HEK293 (cell line): ENCODE data around the gene RPS18.

Experiments used
- CTCF ChIA-PET: fragments of 350-600 bp; formaldehyde crosslinking; extraction: SDS; loops from one replicate; lab custom pipeline; 2021; ENCODE audit warnings: antibody characterized with exemption; lab: Yijun Ruan, JAX
- POLR2A ChIA-PET: fragments of 300-600 bp; formaldehyde crosslinking; extraction: SDS; loops from one replicate; lab custom pipeline; 2020; ENCODE audit warnings: antibody characterized with exemption, inconsistent platforms; lab: Yijun Ruan, JAX
- H3K27ac ChIP-seq: fragments of 200-500 bp; sonication (Bioruptor generic); 2 replicates; pipeline ENCODE4 v1.5.1; 2014; ENCODE audit warnings: low read depth, low read length, control low read depth, inconsistent platforms; ENCODE audit errors: extremely low read depth
- H3K36me3 ChIP-seq, 2 experiments: fragments of 200-500 bp in 1 of 2; sonication (Bioruptor generic) in 1 of 2; 1 replicate in 1 of 2; 2 replicates in 1 of 2; pipeline ENCODE4 v1.5.1; 2014 to 2017; ENCODE audit warnings: inconsistent platforms in 2 of 2, low read length in 2 of 2; ENCODE audit not compliant: control insufficient read depth in 2 of 2, insufficient read depth in 1 of 2
- H3K4me1 ChIP-seq: fragments of 200-500 bp; sonication (Bioruptor generic); 2 replicates; pipeline ENCODE4 v1.5.1; 2014; ENCODE audit warnings: mild to moderate bottlenecking, low read length, inconsistent platforms; ENCODE audit not compliant: control insufficient read depth, insufficient read depth
- H3K4me3 ChIP-seq: 2 replicates; pipeline ENCODE4 v1.5.1; 2011; ENCODE audit warnings: low read depth, mild to moderate bottlenecking, control low read depth, low read length, moderate library complexity
- H3K9me3 ChIP-seq: fragments of 200-500 bp; sonication (Bioruptor generic); 2 replicates; pipeline ENCODE4 v1.5.1; 2014; ENCODE audit warnings: low read depth, low read length, inconsistent platforms; ENCODE audit not compliant: control insufficient read depth, insufficient read depth
- EGR2 ChIP-seq: fragments of 450-650 bp; formaldehyde crosslinking; IDR thresholded peaks from 2 replicates; pipeline ENCODE4 v1.5.1; 2016; ENCODE audit warnings: low read depth, missing biosample characterization, missing genetic modification characterization
- IKZF3 ChIP-seq: fragments of 450-650 bp; IDR thresholded peaks from 2 replicates; pipeline ENCODE4 v1.5.0; 2018; ENCODE audit warnings: missing biosample characterization, mild to moderate bottlenecking, missing genetic modification characterization, moderate library complexity
- KLF16 ChIP-seq: fragments of 450-650 bp; formaldehyde crosslinking; IDR thresholded peaks from 2 replicates; pipeline ENCODE4 v1.5.1; 2017; ENCODE audit warnings: missing biosample characterization, missing genetic modification characterization
- MZF1 ChIP-seq: fragments of 450-650 bp; formaldehyde crosslinking; IDR thresholded peaks from 2 replicates; pipeline ENCODE4 v1.5.1; 2017; ENCODE audit warnings: missing biosample characterization, missing genetic modification characterization, borderline replicate concordance
- OVOL3 ChIP-seq: fragments of 450-650 bp; formaldehyde crosslinking; IDR thresholded peaks from 2 replicates; pipeline ENCODE4 v1.5.1; 2016; ENCODE audit warnings: missing biosample characterization, missing genetic modification characterization
- SALL2 ChIP-seq: fragments of 450-650 bp; formaldehyde crosslinking; IDR thresholded peaks from 2 replicates; pipeline ENCODE4 v1.5.0; 2017; ENCODE audit warnings: missing biosample characterization, mild to moderate bottlenecking, missing genetic modification characterization, borderline replicate concordance
- SCRT2 ChIP-seq: fragments of 450-650 bp; formaldehyde crosslinking; IDR thresholded peaks from 2 replicates; pipeline ENCODE4 v1.5.1; 2016; ENCODE audit warnings: missing biosample characterization, missing genetic modification characterization
- SP2 ChIP-seq: fragments of 450-650 bp; formaldehyde crosslinking; IDR thresholded peaks from 2 replicates; pipeline ENCODE4 v1.5.1; 2016; ENCODE audit warnings: missing biosample characterization, missing genetic modification characterization
- ZBTB21 ChIP-seq: fragments of 450-650 bp; formaldehyde crosslinking; IDR thresholded peaks from 2 replicates; pipeline ENCODE4 v1.5.1; 2017; ENCODE audit warnings: missing biosample characterization, missing genetic modification characterization
- ZFP37 ChIP-seq: fragments of 450-650 bp; formaldehyde crosslinking; IDR thresholded peaks from 2 replicates; pipeline ENCODE4 v1.5.1; 2016; ENCODE audit warnings: missing biosample characterization, missing genetic modification characterization
- ZIC2 ChIP-seq: fragments of 450-650 bp; formaldehyde crosslinking; IDR thresholded peaks from 2 replicates; pipeline ENCODE4 v1.5.1; 2016; ENCODE audit warnings: missing biosample characterization, missing genetic modification characterization
- ZNF121 ChIP-seq: fragments of 450-650 bp; formaldehyde crosslinking; IDR thresholded peaks from 2 replicates; pipeline ENCODE4 v1.5.1; 2016; ENCODE audit warnings: missing biosample characterization, missing genetic modification characterization
- ZNF19 ChIP-seq: fragments of 450-650 bp; formaldehyde crosslinking; IDR thresholded peaks from 2 replicates; pipeline ENCODE4; 2016; ENCODE audit warnings: missing biosample characterization, missing genetic modification characterization, low read depth
- ZNF2 ChIP-seq: fragments of 450-650 bp; formaldehyde crosslinking; IDR thresholded peaks from 2 replicates; pipeline ENCODE4 v1.5.1; 2016; ENCODE audit warnings: missing biosample characterization, missing genetic modification characterization
- ZNF274 ChIP-seq, 2 experiments: fragments of 200-500 bp in 1 of 2; fragments of 450-650 bp in 1 of 2; sonication (Bioruptor generic) in 1 of 2; formaldehyde crosslinking in 1 of 2; IDR thresholded peaks; 2 replicates each; pipeline versions ENCODE4 v1.5.1 to v1.6.1; 2014 to 2016; ENCODE audit warnings: borderline replicate concordance in 1 of 2, inconsistent platforms in 1 of 2, low read length in 1 of 2, missing biosample characterization in 1 of 2, missing genetic modification characterization in 1 of 2
- ZNF350 ChIP-seq: fragments of 450-650 bp; formaldehyde crosslinking; IDR thresholded peaks from 2 replicates; pipeline ENCODE4 v1.5.0; 2017; ENCODE audit warnings: missing biosample characterization, mild to moderate bottlenecking, missing genetic modification characterization
- ZNF354C ChIP-seq: fragments of 450-650 bp; formaldehyde crosslinking; IDR thresholded peaks from 2 replicates; pipeline ENCODE4 v1.5.1; 2016; ENCODE audit warnings: missing biosample characterization, missing genetic modification characterization, low read depth, borderline replicate concordance
- ZNF362 ChIP-seq: fragments of 450-650 bp; formaldehyde crosslinking; IDR thresholded peaks from 2 replicates; pipeline ENCODE4 v1.5.1; 2016; ENCODE audit warnings: missing biosample characterization, missing genetic modification characterization
- ZNF366 ChIP-seq: fragments of 450-650 bp; formaldehyde crosslinking; conservative IDR thresholded peaks from 2 replicates; pipeline ENCODE4 v1.5.1; 2016; ENCODE audit warnings: missing biosample characterization, missing genetic modification characterization
- ZNF558 ChIP-seq: fragments of 450-650 bp; formaldehyde crosslinking; IDR thresholded peaks from 2 replicates; pipeline ENCODE4 v1.5.1; 2016; ENCODE audit warnings: missing biosample characterization, missing genetic modification characterization
- ZNF580 ChIP-seq: fragments of 450-650 bp; formaldehyde crosslinking; IDR thresholded peaks from 2 replicates; pipeline ENCODE4 v1.5.1; 2016; ENCODE audit warnings: missing biosample characterization, missing genetic modification characterization
- ZNF585B ChIP-seq: fragments of 450-650 bp; formaldehyde crosslinking; IDR thresholded peaks from 2 replicates; pipeline ENCODE4 v1.5.1; 2016; ENCODE audit warnings: missing biosample characterization, missing genetic modification characterization
- ZNF776 ChIP-seq: fragments of 450-650 bp; formaldehyde crosslinking; IDR thresholded peaks from 2 replicates; pipeline ENCODE4 v1.5.0; 2017; ENCODE audit warnings: missing biosample characterization, missing genetic modification characterization, borderline replicate concordance
- ZSCAN4 ChIP-seq: fragments of 450-650 bp; formaldehyde crosslinking; IDR thresholded peaks from 2 replicates; pipeline ENCODE4 v1.5.1; 2017; ENCODE audit warnings: missing biosample characterization, missing genetic modification characterization
- TF ChIP-seq, protein P1 (sequence below): fragments of 450-650 bp; formaldehyde crosslinking; IDR thresholded peaks from 2 replicates; pipeline ENCODE4 v1.5.1; 2016; ENCODE audit warnings: missing biosample characterization, missing genetic modification characterization
- TF ChIP-seq, protein P2 (sequence below): fragments of 450-650 bp; formaldehyde crosslinking; IDR thresholded peaks from 2 replicates; pipeline ENCODE4 v1.5.1; 2016; ENCODE audit warnings: missing biosample characterization, missing genetic modification characterization

RPS18 gene

DNA sequence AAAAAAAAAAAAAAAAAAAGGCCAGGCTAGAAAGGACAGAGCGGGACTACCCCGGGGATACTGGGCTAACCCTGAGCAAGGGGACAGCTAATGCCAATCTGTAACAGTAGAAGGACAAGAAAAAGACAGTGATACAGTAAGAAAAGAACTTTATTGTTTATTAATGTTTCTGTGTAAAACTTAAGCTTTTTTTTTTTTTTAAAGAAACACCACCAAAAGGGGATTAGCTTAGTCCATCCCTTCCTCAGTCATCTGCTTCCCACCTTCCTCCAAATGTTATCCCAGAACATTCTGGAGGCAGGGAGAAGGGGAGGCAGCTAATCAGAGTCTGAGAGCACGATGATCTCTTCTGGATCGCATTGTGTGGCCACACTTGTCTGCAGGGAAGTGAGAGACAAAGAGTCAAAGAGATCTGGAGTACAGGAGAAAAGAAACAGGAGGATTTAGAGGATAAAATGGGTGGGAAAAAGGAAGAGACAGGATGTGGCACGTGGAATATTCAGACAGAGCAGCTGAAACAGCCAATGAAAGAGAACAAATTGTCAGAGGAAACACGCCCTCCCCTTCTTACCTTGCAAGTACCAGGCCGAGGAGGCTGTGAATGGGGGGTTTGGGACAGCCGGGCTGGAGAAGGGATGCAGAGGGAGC lies 46.7 kb downstream of the RPS18 start:
- ChIA-PET CTCF (interaction anchor here (0.6 to 2.9 kb wide), 14 partner anchors 13 to 271 kb away, joined by 3 to 21 read pairs (median 4); partner anchors contain the start of genes B3GALT4 and RGL2), POLR2A (interaction anchor here (0.6 to 3.3 kb wide), 21 partner anchors 11 to 347 kb away, joined by 3 to 57 read pairs (median 6); partner anchors contain the start of genes B3GALT4, CUTA, PFDN6 and PHF1)
- Histone ChIP-seq H3K27ac (peak overlapping the region; percentile 35), H3K36me3 (peaks cover 14 to 41% of the 10 kb centered on the region in 2 experiments), H3K4me3 (peak overlapping the region; percentile 58), H3K4me1 (peaks cover 25% of the 10 kb centered on the region), H3K9me3 (no peaks in the 10 kb centered on the region)
- TF ChIP-seq ZNF121 (tag by site-specific recombination) = peak; percentile 52; the same call in 1 of the 2 replicates
- TF ChIP-seq, protein P1, sequence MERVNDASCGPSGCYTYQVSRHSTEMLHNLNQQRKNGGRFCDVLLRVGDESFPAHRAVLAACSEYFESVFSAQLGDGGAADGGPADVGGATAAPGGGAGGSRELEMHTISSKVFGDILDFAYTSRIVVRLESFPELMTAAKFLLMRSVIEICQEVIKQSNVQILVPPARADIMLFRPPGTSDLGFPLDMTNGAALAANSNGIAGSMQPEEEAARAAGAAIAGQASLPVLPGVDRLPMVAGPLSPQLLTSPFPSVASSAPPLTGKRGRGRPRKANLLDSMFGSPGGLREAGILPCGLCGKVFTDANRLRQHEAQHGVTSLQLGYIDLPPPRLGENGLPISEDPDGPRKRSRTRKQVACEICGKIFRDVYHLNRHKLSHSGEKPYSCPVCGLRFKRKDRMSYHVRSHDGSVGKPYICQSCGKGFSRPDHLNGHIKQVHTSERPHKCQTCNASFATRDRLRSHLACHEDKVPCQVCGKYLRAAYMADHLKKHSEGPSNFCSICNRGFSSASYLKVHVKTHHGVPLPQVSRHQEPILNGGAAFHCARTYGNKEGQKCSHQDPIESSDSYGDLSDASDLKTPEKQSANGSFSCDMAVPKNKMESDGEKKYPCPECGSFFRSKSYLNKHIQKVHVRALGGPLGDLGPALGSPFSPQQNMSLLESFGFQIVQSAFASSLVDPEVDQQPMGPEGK = 0 out of 2 replicates have a peak, but pooled peaks have one; percentile 5
- TF ChIP-seq OVOL3 (tag by site-specific recombination) = no peak
- TF ChIP-seq ZIC2 = 0 out of 2 replicates have a peak, but pooled peaks have one; percentile 14
- TF ChIP-seq KLF16 (tag by site-specific recombination) = no peak
- TF ChIP-seq, protein P2, sequence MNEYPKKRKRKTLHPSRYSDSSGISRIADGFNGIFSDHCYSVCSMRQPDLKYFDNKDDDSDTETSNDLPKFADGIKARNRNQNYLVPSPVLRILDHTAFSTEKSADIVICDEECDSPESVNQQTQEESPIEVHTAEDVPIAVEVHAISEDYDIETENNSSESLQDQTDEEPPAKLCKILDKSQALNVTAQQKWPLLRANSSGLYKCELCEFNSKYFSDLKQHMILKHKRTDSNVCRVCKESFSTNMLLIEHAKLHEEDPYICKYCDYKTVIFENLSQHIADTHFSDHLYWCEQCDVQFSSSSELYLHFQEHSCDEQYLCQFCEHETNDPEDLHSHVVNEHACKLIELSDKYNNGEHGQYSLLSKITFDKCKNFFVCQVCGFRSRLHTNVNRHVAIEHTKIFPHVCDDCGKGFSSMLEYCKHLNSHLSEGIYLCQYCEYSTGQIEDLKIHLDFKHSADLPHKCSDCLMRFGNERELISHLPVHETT (tag by site-specific recombination) = 0 out of 2 replicates have a peak, but pooled peaks have one; percentile 0
- TF ChIP-seq ZBTB21 (tag by site-specific recombination) = 0 out of 2 replicates have a peak, but pooled peaks have one; percentile 7
- TF ChIP-seq ZNF362 = peak; percentile 99
- TF ChIP-seq ZNF2 (tag by site-specific recombination) = peak; percentile 7; the same call in 1 of the 2 replicates
- TF ChIP-seq IKZF3 (tag by site-specific recombination) = peak; percentile 26; the same call in 1 of the 2 replicates
- TF ChIP-seq ZNF585B (tag by site-specific recombination) = peak; percentile 93
- TF ChIP-seq SP2 (tag by site-specific recombination) = peak; percentile 51
- TF ChIP-seq ZNF776 (tag by site-specific recombination) = no peak
- TF ChIP-seq ZNF366 (tag by site-specific recombination) = peak; percentile 25; the same call in 1 of the 2 replicates
- peak; percentile 87; the same call in 1 of the 2 replicates for TF ChIP-seq MZF1

DNA sequence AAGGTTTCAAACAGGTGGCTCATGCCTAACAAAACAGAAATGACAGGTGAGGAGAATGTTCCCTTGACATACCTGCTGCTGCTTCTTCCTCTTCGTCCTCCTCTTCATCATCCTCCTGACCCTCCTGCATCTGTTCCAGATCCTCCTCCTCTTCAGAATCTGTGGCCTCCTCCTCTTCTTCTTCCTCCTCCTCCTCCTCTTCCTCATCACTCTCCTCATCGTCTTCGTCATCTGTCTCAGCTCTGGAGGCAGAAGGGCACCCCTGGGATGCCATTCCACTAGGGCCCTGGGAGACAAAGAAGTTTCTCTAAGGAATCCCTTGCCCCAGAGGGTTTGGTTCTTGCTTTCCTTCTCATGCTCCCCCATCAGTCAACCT lies 48.1 kb downstream of the RPS18 start:
- Histone ChIP-seq H3K36me3 (peaks cover 14 to 41% of the 10 kb centered on the region in 2 experiments), H3K4me1 (peaks cover 20% of the 10 kb centered on the region), H3K9me3 (no peaks in the 10 kb centered on the region), H3K27ac (no peak overlapping the region), H3K4me3 (no peak overlapping the region)
- ChIA-PET POLR2A (interaction anchor here (1.9 kb wide), 1 partner anchor 21 kb away, joined by 13 read pairs; the partner anchor contains the start of gene RGL2), CTCF (interaction anchor here (1.1 to 2.9 kb wide), 3 partner anchors 21 to 70 kb away, joined by 3 to 21 read pairs (median 10); partner anchors contain the start of genes B3GALT4 and RGL2)
- TF ChIP-seq ZNF558 (tag by site-specific recombination) (no peak), ZNF19 (tag by site-specific recombination) (no peak), ZSCAN4 (tag by site-specific recombination) (no peak), SCRT2 (tag by site-specific recombination) (peak; percentile 53), ZNF274 (IDR thresholded peaks at IDR 0.05; ENCODE audit: low read length) (no peak), ZNF274 (tag by site-specific recombination; IDR thresholded peaks at IDR 0.05; ENCODE audit: borderline replicate concordance) (no peak), SALL2 (no peak), EGR2 (tag by site-specific recombination) (peak; percentile 30; the same call in 1 of the 2 replicates), ZNF354C (tag by site-specific recombination) (no peak), ZNF580 (tag by site-specific recombination) (no peak), ZFP37 (tag by site-specific recombination) (no peak), ZNF350 (tag by site-specific recombination) (no peak)
- TF ChIP-seq, protein P2 (tag by site-specific recombination) = 0 out of 2 replicates have a peak, but pooled peaks have one; percentile 14
